Mesodermal cell (in vitro differentiated cells): ENCODE data around the gene GIPC2.
"Not testable (repeated sequence)": the region's sequence is repeated elsewhere in the genome, so short reads cannot be mapped to it uniquely, and the experiment has no call there.

Source experiments
- H3K27ac ChIP-seq: 2 replicates; pipeline ENCODE4 v1.7.0; 2013; ENCODE audit warnings: mild to moderate bottlenecking, low read depth, low read length, moderate library complexity; ENCODE audit not compliant: severe bottlenecking
- H3K36me3 ChIP-seq: 2 replicates; pipeline ENCODE4 v1.7.1; 2013; ENCODE audit warnings: mild to moderate bottlenecking, low read length, moderate library complexity; ENCODE audit not compliant: control insufficient read depth, insufficient read depth
- H3K4me1 ChIP-seq: one replicate; pipeline ENCODE4 v1.7.1; 2013; ENCODE audit warnings: mild to moderate bottlenecking, low read length; ENCODE audit not compliant: insufficient read depth, control insufficient read depth, poor library complexity, severe bottlenecking
- H3K4me3 ChIP-seq: 2 replicates; pipeline ENCODE4 v1.7.0; 2013; ENCODE audit warnings: low read length, control low read depth, mild to moderate bottlenecking; ENCODE audit not compliant: insufficient read depth, poor library complexity, severe bottlenecking; ENCODE audit errors: extremely low read depth
- H3K9me3 ChIP-seq: 2 replicates; pipeline ENCODE4 v1.7.1; 2013; ENCODE audit warnings: mild to moderate bottlenecking, low read length, moderate library complexity; ENCODE audit not compliant: control insufficient read depth
- WGBS, 2 experiments: methylation state at CpG; one replicate each; pipeline ENCODE4 v1.1.5; 2013; ENCODE audit warnings: missing lambda C conversion rate in 2 of 2; ENCODE audit not compliant: insufficient coverage in 2 of 2; 5-methylcytosine and 5-hydroxymethylcytosine counted together

The GIPC2 gene

GRCh38 chr1:78007677-78008341 lies 38.0 kb upstream of the GIPC2 start:
- no peak overlapping the region for H3K4me3 ChIP-seq
- H3K27ac ChIP-seq: no peak overlapping the region
- no CpG with 5 or more reads among the region's 4 CpGs for WGBS, 2 experiments

GRCh38 chr1:78009276-78009675 lies 36.5 kb upstream of the GIPC2 start:
- WGBS, 2 experiments: no CpG with 5 or more reads among the region's 3 CpGs
- no peaks in the 10 kb centered on the region for H3K9me3 ChIP-seq
- H3K36me3 ChIP-seq: peaks cover 10% of the 10 kb centered on the region
- no peak overlapping the region for H3K4me3 ChIP-seq
- H3K4me1 ChIP-seq: no peaks in the 10 kb centered on the region
- H3K27ac ChIP-seq: no peak overlapping the region

More at GRCh38 chr1:78007677-78008341, 38.0 kb upstream of the GIPC2 start:
- no peaks in the 10 kb centered on the region for H3K9me3 ChIP-seq
- H3K4me1 ChIP-seq: no peaks in the 10 kb centered on the region
- H3K36me3 ChIP-seq: peaks cover under 1% of the 10 kb centered on the region

GRCh38 chr1:78009836-78010235 lies 35.9 kb upstream of the GIPC2 start:
- H3K9me3 ChIP-seq: no peaks in the 10 kb centered on the region
- H3K4me3 ChIP-seq: no peak overlapping the region
- H3K36me3 ChIP-seq: peaks cover 15% of the 10 kb centered on the region
- H3K4me1 ChIP-seq: no peaks in the 10 kb centered on the region
- WGBS, 2 experiments: 100% methylated on average over 1 to 2 of the region's 3 CpGs
- H3K27ac ChIP-seq: no peak overlapping the region

- Histone ChIP-seq H3K4me3 (no peak overlapping the region), H3K27ac (no peak overlapping the region), H3K9me3 (no peaks in the 10 kb centered on the region), H3K36me3 (peaks cover 19% of the 10 kb centered on the region), H3K4me1 (no peaks in the 10 kb centered on the region)
- 100% methylated on average over 1 of the region's 2 CpGs; no CpG with 5 or more reads in 1 of the 2 experiments for WGBS, 2 experiments
These were observed 34.7 kb upstream of the GIPC2 start for GRCh38 chr1:78011050-78011449.

GRCh38 chr1:78015148-78015547 lies 30.6 kb upstream of the GIPC2 start:
- H3K36me3 ChIP-seq: peaks cover 23% of the 10 kb centered on the region
- no peak overlapping the region for H3K4me3 ChIP-seq
- H3K4me1 ChIP-seq: no peaks in the 10 kb centered on the region
- H3K9me3 ChIP-seq: no peaks in the 10 kb centered on the region
- no peak overlapping the region for H3K27ac ChIP-seq

GRCh38 chr1:78019024-78019423 lies 26.7 kb upstream of the GIPC2 start:
- Histone ChIP-seq H3K36me3 (peaks cover 15% of the 10 kb centered on the region), H3K4me1 (no peaks in the 10 kb centered on the region), H3K9me3 (no peaks in the 10 kb centered on the region), H3K27ac (no peak overlapping the region), H3K4me3 (no peak overlapping the region)
- WGBS, 2 experiments: 80 to 100% methylated on average over 1 of the region's 1 CpG

- not testable (repeated sequence) for H3K36me3 ChIP-seq, H3K4me1 ChIP-seq, H3K27ac ChIP-seq, H3K4me3 ChIP-seq, H3K9me3 ChIP-seq
- no CpG with 5 or more reads among the region's 4 CpGs for WGBS, 2 experiments
These were observed 24.6 kb upstream of the GIPC2 start for GRCh38 chr1:78021134-78021533.

- no CpG with 5 or more reads among the region's 4 CpGs for WGBS, 2 experiments
- Histone ChIP-seq H3K4me1 (no peaks in the 10 kb centered on the region), H3K4me3 (no peak overlapping the region), H3K27ac (no peak overlapping the region), H3K9me3 (no peaks in the 10 kb centered on the region), H3K36me3 (no peaks in the 10 kb centered on the region)
These were observed 16.0 kb upstream of the GIPC2 start for GRCh38 chr1:78029793-78030192.

- Histone ChIP-seq H3K9me3 (no peaks in the 10 kb centered on the region), H3K36me3 (no peaks in the 10 kb centered on the region), H3K4me3 (no peak overlapping the region), H3K4me1 (no peaks in the 10 kb centered on the region), H3K27ac (no peak overlapping the region)
- WGBS, 2 experiments: 80 to 84% methylated on average over 3 to 4 of the region's 4 CpGs
These were observed 12.6 kb upstream of the GIPC2 start for GRCh38 chr1:78032996-78033796.

- H3K4me1 ChIP-seq: no peaks in the 10 kb centered on the region
- no peaks in the 10 kb centered on the region for H3K36me3 ChIP-seq
- H3K27ac ChIP-seq: no peak overlapping the region
- no peaks in the 10 kb centered on the region for H3K9me3 ChIP-seq
- WGBS, 2 experiments: 67 to 76% methylated on average over 1 to 2 of the region's 3 CpGs
- H3K4me3 ChIP-seq: no peak overlapping the region
These were observed 12.0 kb upstream of the GIPC2 start for GRCh38 chr1:78033797-78034172.

- Histone ChIP-seq H3K27ac (no peak overlapping the region), H3K4me3 (no peak overlapping the region), H3K9me3 (no peaks in the 10 kb centered on the region), H3K4me1 (no peaks in the 10 kb centered on the region), H3K36me3 (no peaks in the 10 kb centered on the region)
- 86 to 100% methylated on average over 1 of the region's 2 CpGs for WGBS, 2 experiments
These were observed 10.6 kb upstream of the GIPC2 start for GRCh38 chr1:78035121-78035520.
